ENCODE measurements around the gene MYD88. TPM values are rescaled to one million over a fixed set of nuclear protein-coding genes. Genes with fewer than 3 reads are reported as not detected.

The MYD88 gene
- total RNA-seq, 1 donor = 8.7 TPM

GRCh38 chr3:38171622-38172021 lies 33.2 kb downstream of the MYD88 start:
- Histone ChIP-seq H3K79me2 (ENCODE audit: insufficient read depth, low read length) (peaks cover 89% of the 10 kb centered on the region), H3K4me2 (ENCODE audit: insufficient read depth, low read length) (no peak overlapping the region), H3K9me3 (ENCODE audit: low read depth, low read length) (no peaks in the 10 kb centered on the region), H3K4me3 (ENCODE audit: insufficient read depth, low read length) (no peak overlapping the region), H3K36me3 (ENCODE audit: insufficient read depth, low read length) (no peaks in the 10 kb centered on the region), H3K27me3 (ENCODE audit: insufficient read depth, low read length) (no peaks in the 10 kb centered on the region), H4K20me1 (ENCODE audit: insufficient read depth, low read length) (peaks cover 21% of the 10 kb centered on the region), H3K4me1 (ENCODE audit: insufficient read depth, low read length) (peaks cover 53% of the 10 kb centered on the region), H3K27ac (ENCODE audit: low read depth, low read length) (peak overlapping the region; percentile 3), H2AFZ (ENCODE audit: low read length) (no peak overlapping the region)
- no peak for TF ChIP-seq CTCF (IDR thresholded peaks at IDR 0.05; ENCODE audit: extremely low read depth, low read depth, low read length)
- no peak for DNase-seq (ENCODE audit: insufficient read length, low spot score, missing footprints)

- Histone ChIP-seq H3K27ac (ENCODE audit: low read depth, low read length) (peak overlapping the region; percentile 62), H3K4me1 (ENCODE audit: insufficient read depth, low read length) (peaks cover 34% of the 10 kb centered on the region), H4K20me1 (ENCODE audit: insufficient read depth, low read length) (peaks cover 32% of the 10 kb centered on the region), H3K36me3 (ENCODE audit: insufficient read depth, low read length) (no peaks in the 10 kb centered on the region), H3K4me3 (ENCODE audit: insufficient read depth, low read length) (no peak overlapping the region), H3K4me2 (ENCODE audit: insufficient read depth, low read length) (no peak overlapping the region), H3K27me3 (ENCODE audit: insufficient read depth, low read length) (no peaks in the 10 kb centered on the region), H3K9me3 (ENCODE audit: low read depth, low read length) (no peaks in the 10 kb centered on the region), H3K79me2 (ENCODE audit: insufficient read depth, low read length) (peaks cover 95% of the 10 kb centered on the region), H2AFZ (ENCODE audit: low read length) (no peak overlapping the region)
- TF ChIP-seq CTCF (IDR thresholded peaks at IDR 0.05; ENCODE audit: extremely low read depth, low read depth, low read length) = no peak
- no peak for DNase-seq (ENCODE audit: insufficient read length, low spot score, missing footprints)
These were observed 35.5 kb downstream of the MYD88 start for GRCh38 chr3:38173834-38174418.

GRCh38 chr3:38177181-38177580 lies 38.7 kb downstream of the MYD88 start:
- peak; percentile 27 for DNase-seq (ENCODE audit: insufficient read length, low spot score, missing footprints)
- H2AFZ ChIP-seq (ENCODE audit: low read length) = no peak overlapping the region
- H3K27me3 ChIP-seq (ENCODE audit: insufficient read depth, low read length) = no peaks in the 10 kb centered on the region
- no peak overlapping the region for H3K27ac ChIP-seq (ENCODE audit: low read depth, low read length)
- H4K20me1 ChIP-seq (ENCODE audit: insufficient read depth, low read length) = peaks cover 48% of the 10 kb centered on the region
- H3K36me3 ChIP-seq (ENCODE audit: insufficient read depth, low read length) = peaks cover 6% of the 10 kb centered on the region
- H3K4me1 ChIP-seq (ENCODE audit: insufficient read depth, low read length) = peaks cover 24% of the 10 kb centered on the region
- no peak for TF ChIP-seq CTCF (IDR thresholded peaks at IDR 0.05; ENCODE audit: extremely low read depth, low read depth, low read length)
- H3K4me3 ChIP-seq (ENCODE audit: insufficient read depth, low read length) = no peak overlapping the region
- peaks cover 98% of the 10 kb centered on the region for H3K79me2 ChIP-seq (ENCODE audit: insufficient read depth, low read length)
- H3K9me3 ChIP-seq (ENCODE audit: low read depth, low read length) = no peaks in the 10 kb centered on the region
- no peak overlapping the region for H3K4me2 ChIP-seq (ENCODE audit: insufficient read depth, low read length)

- no peak for TF ChIP-seq CTCF (IDR thresholded peaks at IDR 0.05; ENCODE audit: extremely low read depth, low read depth, low read length)
- Histone ChIP-seq H3K27me3 (ENCODE audit: insufficient read depth, low read length) (no peaks in the 10 kb centered on the region), H4K20me1 (ENCODE audit: insufficient read depth, low read length) (peaks cover 13% of the 10 kb centered on the region), H2AFZ (ENCODE audit: low read length) (no peak overlapping the region), H3K4me2 (ENCODE audit: insufficient read depth, low read length) (no peak overlapping the region), H3K36me3 (ENCODE audit: insufficient read depth, low read length) (peaks cover 26% of the 10 kb centered on the region), H3K27ac (ENCODE audit: low read depth, low read length) (no peak overlapping the region), H3K9me3 (ENCODE audit: low read depth, low read length) (no peaks in the 10 kb centered on the region), H3K4me3 (ENCODE audit: insufficient read depth, low read length) (no peak overlapping the region), H3K4me1 (ENCODE audit: insufficient read depth, low read length) (no peaks in the 10 kb centered on the region), H3K79me2 (ENCODE audit: insufficient read depth, low read length) (peaks cover 69% of the 10 kb centered on the region)
- DNase-seq (ENCODE audit: insufficient read length, low spot score, missing footprints) = no peak
These were observed 48.3 kb downstream of the MYD88 start for GRCh38 chr3:38186781-38187180.

All from osteoblast (primary cell).